ENCODE results near the gene CATSPER2. TPM values are rescaled to one million over a fixed set of nuclear protein-coding genes. Genes with fewer than 3 reads are reported as not detected.
"Not testable (repeated sequence)": the region's sequence is repeated elsewhere in the genome, so short reads cannot be mapped to it uniquely, and the experiment has no call there.

The CATSPER2 gene
- 10 to 100 TPM in 1 of 2 donors, 1 to 10 TPM in 1; 3.5 to 10.1 TPM for total RNA-seq

GRCh38 chr15:43648649-43649429 is at the start of gene CATSPER2:
Gene CATSPER2, minus strand, starts transcription at chr15:43648844. Its CDS starts 783 bp downstream, at chr15:43648061.
- intact Hi-C loops (cut with DNase I): no loop called here
- TF ChIP-seq POLR2A (IDR thresholded peaks at IDR 0.05) (no peak), POLR2AphosphoS5 (IDR thresholded peaks at IDR 0.05) (no peak)
- TF ChIP-seq, protein P1, sequence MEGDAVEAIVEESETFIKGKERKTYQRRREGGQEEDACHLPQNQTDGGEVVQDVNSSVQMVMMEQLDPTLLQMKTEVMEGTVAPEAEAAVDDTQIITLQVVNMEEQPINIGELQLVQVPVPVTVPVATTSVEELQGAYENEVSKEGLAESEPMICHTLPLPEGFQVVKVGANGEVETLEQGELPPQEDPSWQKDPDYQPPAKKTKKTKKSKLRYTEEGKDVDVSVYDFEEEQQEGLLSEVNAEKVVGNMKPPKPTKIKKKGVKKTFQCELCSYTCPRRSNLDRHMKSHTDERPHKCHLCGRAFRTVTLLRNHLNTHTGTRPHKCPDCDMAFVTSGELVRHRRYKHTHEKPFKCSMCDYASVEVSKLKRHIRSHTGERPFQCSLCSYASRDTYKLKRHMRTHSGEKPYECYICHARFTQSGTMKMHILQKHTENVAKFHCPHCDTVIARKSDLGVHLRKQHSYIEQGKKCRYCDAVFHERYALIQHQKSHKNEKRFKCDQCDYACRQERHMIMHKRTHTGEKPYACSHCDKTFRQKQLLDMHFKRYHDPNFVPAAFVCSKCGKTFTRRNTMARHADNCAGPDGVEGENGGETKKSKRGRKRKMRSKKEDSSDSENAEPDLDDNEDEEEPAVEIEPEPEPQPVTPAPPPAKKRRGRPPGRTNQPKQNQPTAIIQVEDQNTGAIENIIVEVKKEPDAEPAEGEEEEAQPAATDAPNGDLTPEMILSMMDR (IDR thresholded peaks at IDR 0.05): no peak
- H3K27me3 ChIP-seq (replicated peaks; ENCODE audit: insufficient read depth): no peaks in the 10 kb centered on the region
- 87% methylated on average over 82 of the region's 85 CpGs for WGBS
- no peaks in the 10 kb centered on the region for H3K4me1 ChIP-seq (replicated peaks)
- no peak within 1 kb of the TSS for H3K4me3 ChIP-seq
- H3K9me3 ChIP-seq: no peaks in the 10 kb centered on the region
- no peaks in the 10 kb centered on the region for H3K36me3 ChIP-seq
- no peak for DNase-seq (ENCODE audit: low spot score)
- H3K27ac ChIP-seq: no peak within 1 kb of the TSS

DNA sequence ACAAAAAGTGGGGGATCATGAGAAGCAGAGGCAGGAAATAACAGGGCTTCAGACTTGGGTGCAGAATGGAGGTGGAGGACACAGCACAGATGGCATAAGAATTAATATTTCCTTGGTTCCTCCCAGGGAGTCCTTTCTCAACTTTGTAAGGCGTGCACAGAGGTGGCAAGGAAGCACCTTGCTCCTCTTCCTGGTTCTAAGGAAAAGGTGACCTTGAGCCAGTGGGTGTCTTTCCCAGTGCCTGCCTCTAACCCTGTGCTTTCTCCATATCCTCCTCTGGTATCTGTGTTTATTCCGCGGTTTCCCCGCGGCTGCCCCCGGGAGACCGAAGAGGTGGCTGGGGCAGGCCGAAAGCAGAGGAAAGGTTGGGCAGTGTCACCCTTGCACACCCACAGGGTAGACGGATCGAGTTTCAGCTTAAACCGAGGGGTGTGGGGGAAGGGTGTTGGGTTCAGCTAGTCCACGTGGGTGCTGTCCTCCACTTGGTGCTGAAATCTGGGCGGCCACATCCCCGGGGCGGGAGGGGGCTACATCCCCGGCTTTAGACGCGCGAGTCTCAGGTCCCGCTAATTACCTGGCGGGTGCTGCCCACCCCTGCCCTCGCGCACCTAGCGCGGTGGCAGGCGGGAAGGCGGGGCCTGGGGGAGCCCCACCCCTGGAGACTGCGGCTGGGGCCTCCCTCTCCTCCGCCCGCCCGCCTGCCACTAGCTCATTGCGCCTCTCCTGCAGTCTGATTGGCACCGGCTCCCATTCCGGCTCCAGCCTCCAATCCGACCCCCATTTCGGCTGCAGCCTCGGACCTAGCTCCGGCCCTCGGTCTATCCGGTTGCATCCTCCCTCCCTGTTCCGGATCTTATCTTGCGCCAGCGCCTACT is 44.7 kb upstream of the CATSPER2 start, which contains the start of gene CKMT1A:
Gene CKMT1A (plus strand): TSS at position 712 of the 875 bp plus-strand sequence. CDS start 192 bp downstream, outside the sequence.
- H3K4me3 ChIP-seq; DNase-seq (ENCODE audit: low spot score); intact Hi-C loops (cut with DNase I); H3K36me3 ChIP-seq; H3K4me1 ChIP-seq (replicated peaks); H3K9me3 ChIP-seq; H3K27ac ChIP-seq; H3K27me3 ChIP-seq (replicated peaks; ENCODE audit: insufficient read depth): not testable (repeated sequence)
- no CpG with 5 or more reads among the region's 43 CpGs for WGBS

DNA sequence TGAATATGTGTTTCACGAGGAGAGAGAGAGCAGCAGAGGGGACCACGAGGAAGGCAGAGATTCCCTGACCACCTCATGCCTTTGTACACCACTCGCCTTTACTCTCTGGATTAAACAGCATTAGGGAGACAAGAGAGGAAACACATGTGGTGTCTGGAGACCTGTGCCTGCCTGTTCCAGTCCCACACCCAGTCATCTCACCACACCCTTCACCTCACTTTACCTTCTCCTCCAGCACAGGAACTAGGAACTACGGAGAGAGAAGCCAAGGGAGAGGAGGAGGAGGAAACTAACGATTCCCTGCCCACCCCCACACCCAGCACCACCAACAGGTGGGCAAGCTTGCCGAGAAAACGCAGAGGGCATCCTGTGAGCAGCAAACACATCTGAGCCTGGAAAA is 44.0 kb upstream of the CATSPER2 start:
- H3K27me3 ChIP-seq (replicated peaks; ENCODE audit: insufficient read depth); DNase-seq (ENCODE audit: low spot score); H3K4me3 ChIP-seq; H3K36me3 ChIP-seq; H3K27ac ChIP-seq; H3K4me1 ChIP-seq (replicated peaks); H3K9me3 ChIP-seq; intact Hi-C loops (cut with DNase I): not testable (repeated sequence)
- 50% methylated on average over 2 of the region's 7 CpGs for WGBS

- H3K36me3 ChIP-seq; DNase-seq (ENCODE audit: low spot score); H3K4me1 ChIP-seq (replicated peaks); H3K27me3 ChIP-seq (replicated peaks; ENCODE audit: insufficient read depth); intact Hi-C loops (cut with DNase I); H3K27ac ChIP-seq; H3K4me3 ChIP-seq; H3K9me3 ChIP-seq: not testable (repeated sequence)
- no CpG with 5 or more reads among the region's 54 CpGs for WGBS
These were observed 41.1 kb upstream of the CATSPER2 start for GRCh38 chr15:43689604-43690301.

GRCh38 chr15:43674175-43674574 is 25.5 kb upstream of the CATSPER2 start:
- WGBS: no CpG with 5 or more reads among the region's 1 CpG
- DNase-seq (ENCODE audit: low spot score); H3K27me3 ChIP-seq (replicated peaks; ENCODE audit: insufficient read depth); H3K4me3 ChIP-seq; intact Hi-C loops (cut with DNase I); H3K36me3 ChIP-seq; H3K27ac ChIP-seq; H3K4me1 ChIP-seq (replicated peaks); H3K9me3 ChIP-seq: not testable (repeated sequence)

- H3K36me3 ChIP-seq; H3K4me3 ChIP-seq; H3K4me1 ChIP-seq (replicated peaks); H3K27ac ChIP-seq; intact Hi-C loops (cut with DNase I); DNase-seq (ENCODE audit: low spot score); H3K27me3 ChIP-seq (replicated peaks; ENCODE audit: insufficient read depth); H3K9me3 ChIP-seq: not testable (repeated sequence)
- WGBS: no CpG with 5 or more reads among the region's 1 CpG
These were observed 17.5 kb upstream of the CATSPER2 start for GRCh38 chr15:43666177-43666576.

DNA sequence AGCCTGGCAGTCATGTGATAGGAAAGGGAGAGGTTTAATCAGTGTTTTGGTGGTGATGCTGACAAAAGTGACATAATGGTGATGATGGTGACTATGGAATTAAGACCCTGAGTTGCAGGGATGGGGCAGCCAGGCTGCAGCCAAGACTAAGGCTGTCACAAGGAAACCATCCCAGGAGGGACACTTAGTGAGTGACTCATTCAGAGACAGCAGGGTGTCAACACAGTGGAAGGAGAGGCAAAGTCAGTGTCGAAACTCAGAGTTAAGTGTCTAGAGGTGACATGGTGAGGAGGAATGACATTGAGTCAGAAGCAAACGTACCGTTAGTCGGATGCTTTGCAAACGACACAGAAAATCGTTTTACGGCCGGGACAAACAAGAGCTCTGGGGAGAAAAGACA is 14.7 kb upstream of the CATSPER2 start:
- H3K9me3 ChIP-seq; H3K36me3 ChIP-seq; DNase-seq (ENCODE audit: low spot score); H3K4me3 ChIP-seq; intact Hi-C loops (cut with DNase I); H3K27me3 ChIP-seq (replicated peaks; ENCODE audit: insufficient read depth); H3K4me1 ChIP-seq (replicated peaks); H3K27ac ChIP-seq: not testable (repeated sequence)
- no CpG with 5 or more reads among the region's 8 CpGs for WGBS

- intact Hi-C loops (cut with DNase I); H3K36me3 ChIP-seq: not testable (repeated sequence)
These were observed 13.6 kb upstream of the CATSPER2 start for GRCh38 chr15:43662293-43662692.

GRCh38 chr15:43659727-43660126 is 11.1 kb upstream of the CATSPER2 start:
- intact Hi-C loops (cut with DNase I); H3K27ac ChIP-seq; DNase-seq (ENCODE audit: low spot score); H3K9me3 ChIP-seq; H3K27me3 ChIP-seq (replicated peaks; ENCODE audit: insufficient read depth); H3K36me3 ChIP-seq; H3K4me3 ChIP-seq; H3K4me1 ChIP-seq (replicated peaks): not testable (repeated sequence)
- WGBS: no CpG with 5 or more reads among the region's 10 CpGs

More at GRCh38 chr15:43662293-43662692, 13.6 kb upstream of the CATSPER2 start:
- not testable (repeated sequence) for H3K9me3 ChIP-seq; H3K4me3 ChIP-seq; H3K27ac ChIP-seq; H3K4me1 ChIP-seq (replicated peaks); H3K27me3 ChIP-seq (replicated peaks; ENCODE audit: insufficient read depth); DNase-seq (ENCODE audit: low spot score)
- no CpG with 5 or more reads among the region's 2 CpGs for WGBS

GRCh38 chr15:43649430-43649926 is 834 bp upstream of the CATSPER2 start:
- H3K9me3 ChIP-seq: not testable (repeated sequence)

More at GRCh38 chr15:43649430-43649926, 834 bp upstream of the CATSPER2 start:
- 91% methylated on average over 16 of the region's 16 CpGs for WGBS
- H3K27me3 ChIP-seq (replicated peaks; ENCODE audit: insufficient read depth); H3K4me1 ChIP-seq (replicated peaks); H3K36me3 ChIP-seq; intact Hi-C loops (cut with DNase I); H3K27ac ChIP-seq; DNase-seq (ENCODE audit: low spot score); H3K4me3 ChIP-seq: not testable (repeated sequence)

Measured in prostate gland (tissue), 2 donors.